Panc1 (cell line): Measurements from ENCODE around the gene C2CD2. TPM values are rescaled to one million over a fixed set of nuclear protein-coding genes. Genes with fewer than 3 reads are reported as not detected.

Source experiments
- ATAC-seq: fragments of 200-7000 bp; cut with Tn5 transposase; 2 replicates; pipeline ENCODE4 v1.9.1; 2020; ENCODE audit warnings: mild to moderate bottlenecking, moderate library complexity
- BruUV-seq: library from RNA; stranded (reverse); fragments of 400-500 nt; replicated peaks from 2 replicates; lab custom pipeline; 2021; lab: Mats Ljungman, UMichigan
- CTCF ChIA-PET: fragments of 300-600 bp; sonication (Branson Sonifier 250); formaldehyde crosslinking; loops from one replicate; lab custom pipeline; 2022; ENCODE audit warnings: antibody characterized with exemption; lab: Charles Lee
- POLR2A ChIA-PET: fragments of 300-600 bp; sonication (Branson Sonifier 250); formaldehyde crosslinking; loops from one replicate; lab custom pipeline; 2022; ENCODE audit warnings: antibody characterized with exemption; lab: Charles Lee
- DNase-seq: peaks from one replicate; pipeline ENCODE4 v3.0.0-alpha.2; 2010; ENCODE audit warnings: low read depth, low spot score
- H3K27ac ChIP-seq: 2 replicates; pipeline ENCODE4 v1.5.1; 2011; ENCODE audit warnings: mild to moderate bottlenecking, low read length, inconsistent platforms
- H3K27me3 ChIP-seq: fragments of 200-500 bp; sonication (Bioruptor generic); 2 replicates; pipeline ENCODE4 v1.6.0; 2014; ENCODE audit warnings: low read length, inconsistent platforms; ENCODE audit not compliant: control insufficient read depth, insufficient read depth
- H3K36me3 ChIP-seq: fragments of 200-500 bp; sonication (Bioruptor generic); 2 replicates; pipeline ENCODE4 v1.5.1; 2014; ENCODE audit warnings: inconsistent platforms, mild to moderate bottlenecking, low read length, moderate library complexity; ENCODE audit not compliant: control insufficient read depth, insufficient read depth
- H3K4me1 ChIP-seq: 2 replicates; pipeline ENCODE4 v1.5.1; 2011; ENCODE audit warnings: inconsistent platforms, mild to moderate bottlenecking, low read length, moderate library complexity; ENCODE audit not compliant: control insufficient read depth, insufficient read depth
- H3K4me3 ChIP-seq, 2 experiments: 2 replicates each; pipeline ENCODE4 v1.5.1; 2011 to 2012; ENCODE audit warnings: low read depth in 2 of 2, low read length in 2 of 2, mild to moderate bottlenecking in 2 of 2, inconsistent platforms in 1 of 2, moderate library complexity in 1 of 2
- H3K9me3 ChIP-seq: fragments of 200-500 bp; sonication (Bioruptor generic); 2 replicates; pipeline ENCODE4 v1.5.1; 2014; ENCODE audit warnings: low read depth, mild to moderate bottlenecking, inconsistent platforms, low read length, moderate library complexity; ENCODE audit not compliant: control insufficient read depth, insufficient read depth
- POLR2AphosphoS5 ChIP-seq: IDR thresholded peaks from 2 replicates; pipeline ENCODE4 v1.6.1; 2012; ENCODE audit warnings: mild to moderate bottlenecking, low read depth, low read length, moderate library complexity
- SIN3A ChIP-seq: IDR thresholded peaks from 2 replicates; pipeline ENCODE4 v1.6.1; 2012; ENCODE audit warnings: low read depth, mild to moderate bottlenecking, low read length, moderate library complexity, borderline replicate concordance; ENCODE audit not compliant: insufficient read depth
- TCF7L2 ChIP-seq: IDR thresholded peaks from 2 replicates; pipeline ENCODE4 v1.6.1; 2011; ENCODE audit warnings: mild to moderate bottlenecking, low read depth, low read length, inconsistent platforms
- in situ Hi-C: cut with HindIII; loops from 2 replicates; pipeline ENCODE4 v1.10.0; 2016; ENCODE audit warnings: low sequenced_read_pairs, low pct_unique_long_range_greater_than_20kb
- intact Hi-C: fragments of 100-400 bp; cut with micrococcal nuclease; formaldehyde crosslinking; loops from one replicate; pipeline ENCODE4 v1.10.0; 2022; ENCODE audit not compliant: unreplicated experiment
- total RNA-seq: library from RNA; stranded (reverse); gene quantifications from one replicate; pipeline ENCODE4 v1.2.1, GENCODE V29; 2021; ENCODE audit not compliant: unreplicated experiment
- TF ChIP-seq, protein P1 (sequence below): fragments of 450-650 bp; IDR thresholded peaks from 2 replicates; pipeline ENCODE4 v1.5.1; 2017; ENCODE audit warnings: mild to moderate bottlenecking
- TF ChIP-seq, protein P2 (sequence below), 2 experiments: IDR thresholded peaks; 2 replicates each; pipeline ENCODE4 v1.6.1; 2011 to 2012; ENCODE audit warnings: low read depth in 2 of 2, control low read depth in 1 of 2, low read length in 1 of 2, mild to moderate bottlenecking in 1 of 2, moderate library complexity in 1 of 2; ENCODE audit not compliant: insufficient read depth in 1 of 2

Gene C2CD2
- total RNA-seq, 1 experiment from 2014 or later: 14.0 TPM

DNA sequence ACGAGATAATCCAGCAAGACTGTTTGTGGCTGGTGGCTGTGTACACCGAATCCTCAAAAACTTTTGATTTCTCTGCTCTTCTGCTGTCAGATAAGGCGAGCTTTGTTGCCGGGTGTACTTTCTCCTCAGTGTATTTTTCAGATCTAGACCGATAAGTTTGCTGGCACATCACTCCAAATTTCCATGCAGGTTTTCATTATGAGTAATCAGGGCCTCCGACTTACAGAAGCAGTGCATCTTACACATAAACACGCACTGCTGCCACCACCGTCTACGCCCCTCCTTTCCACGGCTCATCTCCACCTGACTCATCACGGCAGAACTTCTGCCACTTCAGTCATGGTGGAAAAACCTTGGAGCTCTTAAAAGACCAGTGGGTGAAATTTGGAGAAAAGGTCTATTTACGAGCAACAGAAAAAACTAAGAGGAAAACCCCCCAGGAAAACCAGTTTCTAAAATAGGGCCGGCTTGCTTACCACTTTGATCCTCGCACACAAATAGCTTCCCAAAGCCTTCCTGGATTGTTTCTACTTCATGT is 48.7 kb upstream of the C2CD2 start:
- intact Hi-C loops (no loop called here), in situ Hi-C loops (no loop called here)
- H3K27ac ChIP-seq: no peak overlapping the region
- H3K9me3 ChIP-seq: no peaks in the 10 kb centered on the region
- ChIA-PET POLR2A (no interaction called here), CTCF (no interaction called here)
- ATAC-seq (no peak), DNase-seq (no peak)
- BruUV-seq: no TSS peak
- no peak overlapping the region for H3K4me3 ChIP-seq
- TF ChIP-seq TCF7L2 (no peak), POLR2AphosphoS5 (no peak), SIN3A (no peak)
- TF ChIP-seq, protein P1, sequence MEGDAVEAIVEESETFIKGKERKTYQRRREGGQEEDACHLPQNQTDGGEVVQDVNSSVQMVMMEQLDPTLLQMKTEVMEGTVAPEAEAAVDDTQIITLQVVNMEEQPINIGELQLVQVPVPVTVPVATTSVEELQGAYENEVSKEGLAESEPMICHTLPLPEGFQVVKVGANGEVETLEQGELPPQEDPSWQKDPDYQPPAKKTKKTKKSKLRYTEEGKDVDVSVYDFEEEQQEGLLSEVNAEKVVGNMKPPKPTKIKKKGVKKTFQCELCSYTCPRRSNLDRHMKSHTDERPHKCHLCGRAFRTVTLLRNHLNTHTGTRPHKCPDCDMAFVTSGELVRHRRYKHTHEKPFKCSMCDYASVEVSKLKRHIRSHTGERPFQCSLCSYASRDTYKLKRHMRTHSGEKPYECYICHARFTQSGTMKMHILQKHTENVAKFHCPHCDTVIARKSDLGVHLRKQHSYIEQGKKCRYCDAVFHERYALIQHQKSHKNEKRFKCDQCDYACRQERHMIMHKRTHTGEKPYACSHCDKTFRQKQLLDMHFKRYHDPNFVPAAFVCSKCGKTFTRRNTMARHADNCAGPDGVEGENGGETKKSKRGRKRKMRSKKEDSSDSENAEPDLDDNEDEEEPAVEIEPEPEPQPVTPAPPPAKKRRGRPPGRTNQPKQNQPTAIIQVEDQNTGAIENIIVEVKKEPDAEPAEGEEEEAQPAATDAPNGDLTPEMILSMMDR: no peak
- TF ChIP-seq, protein P2, sequence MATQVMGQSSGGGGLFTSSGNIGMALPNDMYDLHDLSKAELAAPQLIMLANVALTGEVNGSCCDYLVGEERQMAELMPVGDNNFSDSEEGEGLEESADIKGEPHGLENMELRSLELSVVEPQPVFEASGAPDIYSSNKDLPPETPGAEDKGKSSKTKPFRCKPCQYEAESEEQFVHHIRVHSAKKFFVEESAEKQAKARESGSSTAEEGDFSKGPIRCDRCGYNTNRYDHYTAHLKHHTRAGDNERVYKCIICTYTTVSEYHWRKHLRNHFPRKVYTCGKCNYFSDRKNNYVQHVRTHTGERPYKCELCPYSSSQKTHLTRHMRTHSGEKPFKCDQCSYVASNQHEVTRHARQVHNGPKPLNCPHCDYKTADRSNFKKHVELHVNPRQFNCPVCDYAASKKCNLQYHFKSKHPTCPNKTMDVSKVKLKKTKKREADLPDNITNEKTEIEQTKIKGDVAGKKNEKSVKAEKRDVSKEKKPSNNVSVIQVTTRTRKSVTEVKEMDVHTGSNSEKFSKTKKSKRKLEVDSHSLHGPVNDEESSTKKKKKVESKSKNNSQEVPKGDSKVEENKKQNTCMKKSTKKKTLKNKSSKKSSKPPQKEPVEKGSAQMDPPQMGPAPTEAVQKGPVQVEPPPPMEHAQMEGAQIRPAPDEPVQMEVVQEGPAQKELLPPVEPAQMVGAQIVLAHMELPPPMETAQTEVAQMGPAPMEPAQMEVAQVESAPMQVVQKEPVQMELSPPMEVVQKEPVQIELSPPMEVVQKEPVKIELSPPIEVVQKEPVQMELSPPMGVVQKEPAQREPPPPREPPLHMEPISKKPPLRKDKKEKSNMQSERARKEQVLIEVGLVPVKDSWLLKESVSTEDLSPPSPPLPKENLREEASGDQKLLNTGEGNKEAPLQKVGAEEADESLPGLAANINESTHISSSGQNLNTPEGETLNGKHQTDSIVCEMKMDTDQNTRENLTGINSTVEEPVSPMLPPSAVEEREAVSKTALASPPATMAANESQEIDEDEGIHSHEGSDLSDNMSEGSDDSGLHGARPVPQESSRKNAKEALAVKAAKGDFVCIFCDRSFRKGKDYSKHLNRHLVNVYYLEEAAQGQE (IDR thresholded peaks at IDR 0.05; ENCODE audit: insufficient read depth in 1 of 2, low read depth in 2 of 2, low read length in 1 of 2): no peak
- no peaks in the 10 kb centered on the region; the same call in none of the 2 replicates for H3K36me3 ChIP-seq
- H3K27me3 ChIP-seq: no peaks in the 10 kb centered on the region
- no peaks in the 10 kb centered on the region; the same call in 1 of the 2 replicates for H3K4me1 ChIP-seq

DNA sequence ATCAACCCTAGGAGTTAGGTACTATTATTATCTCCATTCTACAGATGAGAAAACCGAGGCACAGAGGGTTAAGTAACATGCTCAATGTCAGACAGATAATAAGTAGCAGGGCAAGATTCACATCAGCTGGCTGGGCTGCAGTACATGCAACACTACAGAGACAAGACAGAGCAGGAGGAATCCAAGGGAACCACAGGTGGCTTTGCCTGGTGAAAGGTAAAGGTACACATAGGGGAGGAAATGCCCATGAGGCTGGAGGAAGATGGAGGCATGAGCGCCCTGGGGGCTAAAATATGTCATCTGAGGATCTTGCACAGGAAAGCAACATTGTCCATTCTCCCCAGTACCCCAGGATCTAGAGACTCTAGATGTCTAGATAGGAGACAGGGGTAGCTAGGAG is 48.0 kb upstream of the C2CD2 start:
- Histone ChIP-seq H3K9me3 (no peaks in the 10 kb centered on the region), H3K4me3 (no peak overlapping the region), H3K4me1 (no peaks in the 10 kb centered on the region; the same call in 1 of the 2 replicates), H3K36me3 (no peaks in the 10 kb centered on the region; the same call in none of the 2 replicates), H3K27ac (no peak overlapping the region), H3K27me3 (no peaks in the 10 kb centered on the region)
- POLR2A ChIA-PET: no interaction called here
- CTCF ChIA-PET: no interaction called here
- ATAC-seq (no peak), DNase-seq (no peak)
- intact Hi-C loops (no loop called here), in situ Hi-C loops (no loop called here)
- TF ChIP-seq, protein P1: no peak
- TF ChIP-seq POLR2AphosphoS5 (no peak), SIN3A (no peak), TCF7L2 (no peak)
- TF ChIP-seq, protein P2 (IDR thresholded peaks at IDR 0.05; ENCODE audit: insufficient read depth in 1 of 2, low read depth in 2 of 2, low read length in 1 of 2): no peak
- BruUV-seq: no TSS peak
